Fibroblast of lung (primary cell): Measurements from ENCODE around the gene APOD. TPM values are rescaled to one million over a fixed set of nuclear protein-coding genes. Genes with fewer than 3 reads are reported as not detected.
"Not testable (repeated sequence)": the region's sequence is repeated elsewhere in the genome, so short reads cannot be mapped to it uniquely, and the experiment has no call there.

Source experiments
- DNase-seq, 2 donors: peaks; one replicate each; pipeline versions ENCODE4 v3.0.0 to v3.0.0-alpha.2; 2010; ENCODE audit warnings: low read depth in 2 of 2
- H2AFZ ChIP-seq: 2 replicates; pipeline ENCODE4 v1.5.1; 2012; ENCODE audit warnings: low read length, control low read depth, inconsistent platforms
- H3K27ac ChIP-seq: 2 replicates; pipeline ENCODE4 v1.5.1; 2011; ENCODE audit warnings: low read length, control low read depth; ENCODE audit not compliant: insufficient read depth
- H3K27me3 ChIP-seq: 2 replicates; pipeline ENCODE4 v1.5.1; 2011; ENCODE audit warnings: mild to moderate bottlenecking, low read length; ENCODE audit not compliant: control insufficient read depth, insufficient read depth
- H3K36me3 ChIP-seq: 2 replicates; pipeline ENCODE4 v1.5.1; 2011; ENCODE audit warnings: low read length; ENCODE audit not compliant: control insufficient read depth, insufficient read depth
- H3K4me1 ChIP-seq: 2 replicates; pipeline ENCODE4 v1.5.1; 2011; ENCODE audit warnings: low read length; ENCODE audit not compliant: control insufficient read depth, insufficient read depth; ENCODE audit errors: extremely low read depth
- H3K4me2 ChIP-seq: 2 replicates; pipeline ENCODE4 v1.5.1; 2011; ENCODE audit warnings: low read length, control low read depth; ENCODE audit not compliant: insufficient read depth; ENCODE audit errors: extremely low read depth
- H3K4me3 ChIP-seq, 4 experiments: fragments of 200-600 bp in 1 of 4; sonication (generic) in 1 of 4; replicated peaks in 1 of 4; 2 replicates each; pipeline ENCODE4 v1.5.1; 2011 to 2016; ENCODE audit warnings: low read length in 4 of 4, low read depth in 3 of 4, mild to moderate bottlenecking in 3 of 4, control low read depth in 2 of 4, inconsistent platforms in 1 of 4, mixed read lengths in 1 of 4; ENCODE audit not compliant: insufficient read depth in 1 of 4; ENCODE audit errors: control extremely low read depth in 1 of 4
- H3K79me2 ChIP-seq: 2 replicates; pipeline ENCODE4 v1.5.1; 2012; ENCODE audit warnings: mild to moderate bottlenecking, low read length, inconsistent platforms; ENCODE audit not compliant: control insufficient read depth, insufficient read depth
- H3K9ac ChIP-seq: 2 replicates; pipeline ENCODE4 v1.5.1; 2011; ENCODE audit warnings: mild to moderate bottlenecking, low read length, control low read depth; ENCODE audit not compliant: insufficient read depth
- H3K9me3 ChIP-seq: 2 replicates; pipeline ENCODE4 v1.5.1; 2012; ENCODE audit warnings: low read depth, low read length; ENCODE audit not compliant: control insufficient read depth, insufficient read depth
- H4K20me1 ChIP-seq: 2 replicates; pipeline ENCODE4 v1.5.1; 2011; ENCODE audit warnings: low read length; ENCODE audit not compliant: control insufficient read depth, insufficient read depth; ENCODE audit errors: extremely low read depth
- EZH2 ChIP-seq: IDR thresholded peaks from 2 replicates; pipeline ENCODE4 v1.5.1; 2012; ENCODE audit warnings: low read length, control low read depth, mild to moderate bottlenecking; ENCODE audit errors: missing control alignments
- polyA minus RNA-seq: library from RNA; depleted of rRNA, polyadenylated mRNA; stranded (reverse); fragments of >200 nt; gene quantifications from 2 replicates; pipeline ENCODE4 v1.2.3, GENCODE V29; 2011; ENCODE audit warnings: low replicate concordance
- polyA plus RNA-seq, 2 donors: library from polyadenylated mRNA; depleted of rRNA in 1 of 2; stranded (reverse) in 1 of 2; unstranded in 1 of 2; fragments of >200 nt; gene quantifications; 2 replicates each; pipeline ENCODE4 v1.2.1, GENCODE V29; 2011 to 2012; ENCODE audit warnings: missing spikeins in 1 of 2
- total RNA-seq: library from RNA; depleted of rRNA; stranded (reverse); fragments of >200 nt; gene quantifications from 2 replicates; pipeline ENCODE4 v1.2.1, GENCODE V29; 2014
- TF ChIP-seq, protein P1 (sequence below), 2 donors: IDR thresholded peaks in 1 of 2; conservative IDR thresholded peaks in 1 of 2; 1 replicate in 1 of 2; 2 replicates in 1 of 2; pipeline ENCODE4 v1.5.1; 2011 to 2012; ENCODE audit warnings: low read length in 2 of 2, control low read depth in 1 of 2, inconsistent platforms in 1 of 2, low read depth in 1 of 2, mild to moderate bottlenecking in 1 of 2

The APOD gene
- 2.1 and 3.6 TPM in 2 replicates for total RNA-seq
- 1.9 and 3.3 TPM in 2 replicates for polyA plus RNA-seq
- polyA plus RNA-seq (2012): 0.85 and 1.3 TPM in 2 replicates
- not detected in 2 replicates for polyA minus RNA-seq

DNA sequence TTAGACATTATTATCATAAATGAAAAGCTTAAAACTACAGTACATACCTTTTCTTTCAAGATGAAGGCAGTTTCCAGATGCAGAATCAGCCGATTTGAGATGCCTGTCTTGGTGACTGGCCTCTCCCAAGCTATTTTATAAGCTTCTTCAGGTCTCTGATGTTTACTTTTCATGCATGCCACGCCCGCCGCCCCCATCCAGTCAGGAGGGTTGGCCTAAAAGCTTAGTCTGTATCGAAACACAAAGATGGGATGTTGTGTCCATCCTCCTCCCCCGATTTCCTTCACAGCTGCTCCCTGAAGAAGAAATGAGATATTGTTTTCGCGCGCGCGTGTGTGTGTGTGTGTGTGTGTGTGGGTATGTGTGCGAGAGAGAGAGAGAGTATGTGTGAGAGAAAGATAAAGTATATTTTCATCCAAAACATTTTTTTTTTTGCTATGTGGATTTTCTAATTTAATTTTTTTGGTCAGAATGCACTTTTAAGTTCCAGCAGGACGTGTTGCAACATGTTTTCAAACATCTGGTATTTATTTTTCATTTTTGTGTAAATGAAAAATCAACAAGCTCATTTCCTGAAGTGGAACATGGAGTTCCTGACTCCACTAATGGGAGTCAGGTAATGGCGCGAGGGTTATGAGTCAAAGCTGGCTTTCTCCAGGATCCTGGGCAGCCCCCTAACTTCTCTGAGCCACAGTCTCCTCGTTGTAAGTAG lies at the start of gene APOD:
TSS of gene APOD (minus strand) at position 110 of the 712 bp plus-strand sequence. CDS start 4,479 bp downstream, outside the sequence.
- peak within 1 kb of the TSS; percentile 29 for H2AFZ ChIP-seq
- H3K79me2 ChIP-seq: no peaks in the 10 kb centered on the region
- H3K36me3 ChIP-seq: no peaks in the 10 kb centered on the region
- peak within 1 kb of the TSS; percentile 69 for H3K4me2 ChIP-seq
- H3K4me1 ChIP-seq: no peaks in the 10 kb centered on the region
- no peak within 1 kb of the TSS for H3K27ac ChIP-seq
- H3K4me3 ChIP-seq: peak within 1 kb of the TSS in 1 of 4 experiments; percentile 38
- DNase-seq: peak; percentile 5 to 43
- H3K27me3 ChIP-seq: peaks cover 2% of the 10 kb centered on the region
- H4K20me1 ChIP-seq: no peaks in the 10 kb centered on the region
- H3K9ac ChIP-seq: no peak within 1 kb of the TSS
- TF ChIP-seq EZH2: no peak
- TF ChIP-seq, protein P1, sequence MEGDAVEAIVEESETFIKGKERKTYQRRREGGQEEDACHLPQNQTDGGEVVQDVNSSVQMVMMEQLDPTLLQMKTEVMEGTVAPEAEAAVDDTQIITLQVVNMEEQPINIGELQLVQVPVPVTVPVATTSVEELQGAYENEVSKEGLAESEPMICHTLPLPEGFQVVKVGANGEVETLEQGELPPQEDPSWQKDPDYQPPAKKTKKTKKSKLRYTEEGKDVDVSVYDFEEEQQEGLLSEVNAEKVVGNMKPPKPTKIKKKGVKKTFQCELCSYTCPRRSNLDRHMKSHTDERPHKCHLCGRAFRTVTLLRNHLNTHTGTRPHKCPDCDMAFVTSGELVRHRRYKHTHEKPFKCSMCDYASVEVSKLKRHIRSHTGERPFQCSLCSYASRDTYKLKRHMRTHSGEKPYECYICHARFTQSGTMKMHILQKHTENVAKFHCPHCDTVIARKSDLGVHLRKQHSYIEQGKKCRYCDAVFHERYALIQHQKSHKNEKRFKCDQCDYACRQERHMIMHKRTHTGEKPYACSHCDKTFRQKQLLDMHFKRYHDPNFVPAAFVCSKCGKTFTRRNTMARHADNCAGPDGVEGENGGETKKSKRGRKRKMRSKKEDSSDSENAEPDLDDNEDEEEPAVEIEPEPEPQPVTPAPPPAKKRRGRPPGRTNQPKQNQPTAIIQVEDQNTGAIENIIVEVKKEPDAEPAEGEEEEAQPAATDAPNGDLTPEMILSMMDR (conservative IDR thresholded peaks at IDR 0.05 in 1 of 2, IDR thresholded peaks at IDR 0.05 in 1 of 2; ENCODE audit: low read depth in 1 of 2, low read length in 2 of 2): no peak
- no peaks in the 10 kb centered on the region for H3K9me3 ChIP-seq

DNA sequence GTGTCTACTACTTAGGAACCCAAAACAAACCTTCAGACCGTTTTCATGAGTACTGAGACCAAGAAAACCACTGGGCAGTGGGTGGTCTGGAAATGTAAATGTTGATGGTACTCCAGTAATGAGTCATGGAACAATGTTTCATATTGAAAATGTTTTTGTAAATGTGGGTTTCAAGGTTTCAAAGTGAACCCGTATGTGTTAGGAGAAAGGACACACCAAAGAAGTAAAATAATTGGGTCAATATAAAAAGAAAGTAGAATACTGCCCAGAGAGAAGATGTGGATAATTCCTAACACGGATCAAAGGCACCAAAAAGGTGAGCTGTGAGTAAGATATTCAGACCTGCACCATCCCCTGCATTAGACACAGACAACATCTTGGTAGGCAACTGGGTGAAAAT lies 49.6 kb upstream of the APOD start:
- not testable (repeated sequence) for DNase-seq, H3K36me3 ChIP-seq, H3K4me1 ChIP-seq, H2AFZ ChIP-seq, H3K79me2 ChIP-seq, H4K20me1 ChIP-seq, H3K9me3 ChIP-seq, H3K27ac ChIP-seq, H3K27me3 ChIP-seq, H3K9ac ChIP-seq, H3K4me2 ChIP-seq, H3K4me3 ChIP-seq

DNA sequence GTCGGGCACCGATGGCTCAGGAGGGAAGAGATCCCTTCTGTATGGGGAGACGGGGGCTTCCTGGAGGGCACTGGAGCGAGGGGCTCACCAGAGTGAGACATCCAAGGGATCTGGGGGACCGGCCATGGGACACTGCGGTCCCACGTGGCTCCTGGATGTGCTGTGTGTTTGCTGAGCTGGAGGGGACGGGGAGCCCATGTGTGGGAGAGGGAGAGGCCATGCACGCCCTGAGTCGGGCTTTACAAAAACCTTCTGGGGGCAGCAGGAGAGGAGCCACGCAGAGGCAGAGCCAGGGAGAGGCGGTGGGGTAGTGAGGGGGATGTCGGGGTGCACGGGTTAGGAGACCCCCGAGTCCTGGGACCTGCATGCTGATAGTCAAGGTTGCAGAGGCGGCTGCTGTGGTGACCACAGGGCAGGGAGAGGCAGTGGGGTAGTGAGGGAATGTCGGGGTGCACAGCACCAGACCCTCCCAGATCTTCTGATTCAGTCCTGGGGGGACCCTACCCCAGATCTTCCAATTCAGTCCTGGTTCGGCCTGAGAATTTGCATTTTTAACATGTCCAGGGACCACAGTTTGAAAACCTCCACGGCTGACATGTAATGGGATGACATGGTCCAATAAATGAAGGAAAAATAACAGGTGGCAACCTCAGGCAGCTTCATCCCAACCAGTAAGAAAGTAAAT lies 48.9 kb upstream of the APOD start:
- H3K4me1 ChIP-seq, H3K79me2 ChIP-seq, H4K20me1 ChIP-seq: not testable (repeated sequence)

DNA sequence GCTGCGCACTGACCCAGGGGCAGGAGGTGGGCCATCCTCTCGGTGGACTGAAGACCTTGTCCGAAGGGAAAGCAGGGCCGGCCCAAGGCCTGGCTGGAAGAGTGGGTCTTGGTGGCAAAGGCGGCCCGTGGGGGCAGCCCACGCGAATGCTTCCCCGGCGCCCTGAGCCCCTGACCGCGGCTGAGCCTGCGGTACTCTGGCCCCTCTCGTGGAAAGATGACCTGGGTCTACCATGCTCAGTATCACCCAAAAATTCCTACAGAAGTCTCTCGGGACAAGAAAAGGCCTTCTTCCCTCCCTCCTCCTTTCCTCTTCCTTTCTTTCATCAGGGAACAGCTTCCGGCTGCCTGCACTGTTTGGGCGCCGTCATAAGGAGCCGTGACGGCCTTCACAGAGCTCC lies 48.3 kb upstream of the APOD start:
- H3K27ac ChIP-seq, H3K9ac ChIP-seq, H3K79me2 ChIP-seq, H3K4me2 ChIP-seq, H3K27me3 ChIP-seq, DNase-seq, H3K9me3 ChIP-seq, H4K20me1 ChIP-seq, H3K4me1 ChIP-seq, H3K4me3 ChIP-seq, H2AFZ ChIP-seq, H3K36me3 ChIP-seq: not testable (repeated sequence)

More for the DNA sequence above, 48.9 kb upstream of the APOD start:
- H3K27ac ChIP-seq, H3K9me3 ChIP-seq, H3K36me3 ChIP-seq, H3K9ac ChIP-seq, H2AFZ ChIP-seq, H3K4me2 ChIP-seq, H3K4me3 ChIP-seq, DNase-seq, H3K27me3 ChIP-seq: not testable (repeated sequence)

DNA sequence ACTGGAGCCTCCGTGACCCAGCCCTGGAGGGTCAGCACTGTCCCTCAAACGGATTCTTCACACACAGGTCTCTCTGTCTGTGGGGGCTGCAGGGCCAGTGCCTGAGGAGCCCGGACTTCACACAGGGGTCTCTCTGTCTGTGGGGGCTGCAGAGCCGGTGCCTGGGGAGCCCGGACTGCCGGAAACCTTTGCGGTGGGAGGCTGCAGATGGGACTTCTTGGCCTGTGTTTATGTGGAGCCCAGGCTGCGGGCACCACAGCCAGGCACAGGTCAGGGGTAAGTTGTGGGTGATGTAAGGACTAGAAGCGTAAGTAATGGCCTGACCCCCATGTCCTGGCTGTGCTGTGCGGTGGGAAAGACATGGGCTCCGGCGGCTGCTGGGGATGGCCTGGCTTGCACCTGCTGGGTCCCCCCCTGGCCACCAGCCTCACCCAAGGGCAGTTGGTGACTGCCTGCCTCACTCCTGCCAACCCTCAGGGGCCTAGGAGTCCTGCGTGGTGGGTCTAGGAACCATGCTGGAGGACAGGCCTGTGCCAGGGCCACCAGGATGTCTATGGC lies 47.3 kb upstream of the APOD start:
- H3K9me3 ChIP-seq, H3K9ac ChIP-seq, H3K4me1 ChIP-seq, H3K4me3 ChIP-seq, DNase-seq, H3K27ac ChIP-seq, H3K27me3 ChIP-seq, H3K36me3 ChIP-seq, H3K4me2 ChIP-seq, H4K20me1 ChIP-seq, H3K79me2 ChIP-seq, H2AFZ ChIP-seq: not testable (repeated sequence)
